ENCODE data around the gene C2CD2.

C2CD2 gene

DNA sequence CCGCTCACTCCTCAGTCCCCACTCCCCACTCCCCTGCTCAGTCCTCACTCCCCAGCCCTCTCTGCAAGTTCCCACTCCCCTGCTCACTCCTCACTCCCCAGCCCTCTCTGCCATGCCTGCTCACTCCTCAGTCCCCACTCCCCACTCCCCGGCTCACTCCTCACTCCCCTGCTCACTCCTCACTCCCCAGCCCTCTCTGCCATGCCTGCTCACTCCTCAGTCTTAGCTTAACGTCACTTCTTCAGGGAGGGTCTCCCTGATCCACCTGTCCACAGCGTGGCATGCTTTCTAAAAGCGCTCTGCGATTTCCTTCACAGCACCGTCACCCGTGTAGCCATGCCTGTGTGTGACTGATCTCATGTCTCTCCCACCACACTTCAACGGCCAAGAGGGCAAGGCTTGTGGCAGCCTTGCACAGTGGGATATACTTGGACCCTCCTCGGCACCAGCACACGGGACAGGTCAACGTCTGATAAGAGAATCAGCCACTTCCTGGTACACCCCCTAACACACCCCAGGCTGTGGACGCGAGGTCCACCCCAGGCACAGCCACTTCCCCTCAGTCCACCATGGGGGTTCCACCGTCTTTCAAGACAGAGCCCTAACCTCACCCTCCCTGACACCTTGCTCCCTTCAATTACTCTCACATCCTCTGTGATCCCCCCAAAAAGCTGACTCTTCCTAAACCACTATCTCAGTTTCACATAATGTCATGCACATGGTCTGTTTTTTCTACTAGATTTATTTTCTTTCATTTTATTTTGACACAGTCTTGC lies 88.6 kb downstream of the C2CD2 start:
- no peak overlapping the region for H3K4me3 ChIP-seq (replicated peaks; ENCODE audit: low read depth, low read length)
- TF ChIP-seq, protein P1, sequence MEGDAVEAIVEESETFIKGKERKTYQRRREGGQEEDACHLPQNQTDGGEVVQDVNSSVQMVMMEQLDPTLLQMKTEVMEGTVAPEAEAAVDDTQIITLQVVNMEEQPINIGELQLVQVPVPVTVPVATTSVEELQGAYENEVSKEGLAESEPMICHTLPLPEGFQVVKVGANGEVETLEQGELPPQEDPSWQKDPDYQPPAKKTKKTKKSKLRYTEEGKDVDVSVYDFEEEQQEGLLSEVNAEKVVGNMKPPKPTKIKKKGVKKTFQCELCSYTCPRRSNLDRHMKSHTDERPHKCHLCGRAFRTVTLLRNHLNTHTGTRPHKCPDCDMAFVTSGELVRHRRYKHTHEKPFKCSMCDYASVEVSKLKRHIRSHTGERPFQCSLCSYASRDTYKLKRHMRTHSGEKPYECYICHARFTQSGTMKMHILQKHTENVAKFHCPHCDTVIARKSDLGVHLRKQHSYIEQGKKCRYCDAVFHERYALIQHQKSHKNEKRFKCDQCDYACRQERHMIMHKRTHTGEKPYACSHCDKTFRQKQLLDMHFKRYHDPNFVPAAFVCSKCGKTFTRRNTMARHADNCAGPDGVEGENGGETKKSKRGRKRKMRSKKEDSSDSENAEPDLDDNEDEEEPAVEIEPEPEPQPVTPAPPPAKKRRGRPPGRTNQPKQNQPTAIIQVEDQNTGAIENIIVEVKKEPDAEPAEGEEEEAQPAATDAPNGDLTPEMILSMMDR (IDR thresholded peaks at IDR 0.05; ENCODE audit: low read length, missing control alignments) = no peak
- DNase-seq (ENCODE audit: low read depth) = no peak

DNA sequence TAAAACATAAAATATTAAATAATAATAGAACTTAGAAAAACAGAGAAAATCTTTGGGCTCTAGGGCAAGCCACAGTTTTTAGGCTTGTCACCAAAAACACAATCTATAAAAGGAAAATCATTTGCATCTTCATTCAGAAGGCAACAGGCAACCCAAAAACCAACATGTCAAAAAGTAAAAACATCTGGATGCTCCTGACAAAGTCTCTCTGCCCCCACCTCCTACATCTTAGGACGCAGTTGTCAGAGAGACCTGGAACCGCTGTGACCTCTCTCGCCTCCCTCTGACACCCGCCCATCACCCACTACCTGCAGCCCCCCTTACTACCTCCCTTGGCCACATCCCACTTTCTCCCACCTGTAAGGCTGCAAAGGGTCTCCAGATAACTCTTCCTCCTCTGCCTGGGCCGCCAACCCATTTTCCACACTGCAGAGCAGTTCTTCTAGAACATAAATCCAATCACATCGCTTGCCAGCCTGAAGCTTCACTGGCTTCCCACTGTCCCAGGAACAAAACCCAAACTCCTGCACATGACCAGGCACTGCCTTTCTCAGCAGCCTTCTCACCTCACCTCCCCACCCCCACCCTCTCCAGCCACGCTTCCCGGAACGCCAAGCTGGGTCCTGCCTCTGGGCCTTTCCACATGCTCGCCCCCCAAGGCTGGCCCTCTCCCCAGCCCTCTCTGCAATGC lies 89.4 kb downstream of the C2CD2 start:
- DNase-seq (ENCODE audit: low read depth) = no peak
- H3K4me3 ChIP-seq (replicated peaks; ENCODE audit: low read depth, low read length) = no peak overlapping the region
- TF ChIP-seq, protein P1 (IDR thresholded peaks at IDR 0.05; ENCODE audit: low read length, missing control alignments) = no peak

DNA sequence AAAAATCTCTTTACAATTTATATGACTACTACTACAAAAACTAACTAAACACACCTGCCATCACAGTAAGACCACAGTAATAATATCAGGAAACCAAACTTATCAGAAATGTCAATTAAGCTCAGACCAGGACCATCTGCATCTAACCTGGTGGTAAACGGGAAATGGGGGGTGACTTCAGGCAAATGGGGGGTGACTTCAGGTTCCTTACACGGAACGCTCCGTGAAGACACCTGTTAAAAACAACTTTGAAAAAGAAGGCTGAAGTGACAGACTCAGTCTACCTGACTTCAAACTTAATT lies 90.4 kb downstream of the C2CD2 start:
- TF ChIP-seq, protein P1 (IDR thresholded peaks at IDR 0.05; ENCODE audit: low read length, missing control alignments) = no peak
- no peak overlapping the region for H3K4me3 ChIP-seq (replicated peaks; ENCODE audit: low read depth, low read length)
- DNase-seq (ENCODE audit: low read depth) = no peak

DNA sequence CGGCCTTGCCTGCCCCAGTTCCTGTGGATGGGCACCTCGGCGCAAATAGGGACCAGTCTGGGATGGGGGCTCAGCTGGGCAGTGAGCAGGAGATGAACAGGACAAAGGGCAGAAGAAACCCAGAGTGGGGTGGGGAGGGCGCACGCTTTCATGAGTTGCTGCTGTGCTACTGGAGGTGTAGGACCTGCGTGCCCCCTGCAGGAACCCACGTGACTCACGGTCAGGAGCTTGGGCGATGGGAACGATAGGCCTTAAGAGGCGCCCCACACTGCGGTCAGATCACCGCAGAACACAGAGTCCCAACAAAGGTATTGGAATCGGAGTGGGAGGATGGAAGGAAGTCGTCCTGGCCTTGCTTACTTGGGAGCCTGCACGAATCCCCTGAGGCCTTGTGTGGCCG lies 91.8 kb downstream of the C2CD2 start:
- TF ChIP-seq, protein P1 (IDR thresholded peaks at IDR 0.05; ENCODE audit: low read length, missing control alignments) = no peak
- no peak for DNase-seq (ENCODE audit: low read depth)
- H3K4me3 ChIP-seq (replicated peaks; ENCODE audit: low read depth, low read length) = no peak overlapping the region

DNA sequence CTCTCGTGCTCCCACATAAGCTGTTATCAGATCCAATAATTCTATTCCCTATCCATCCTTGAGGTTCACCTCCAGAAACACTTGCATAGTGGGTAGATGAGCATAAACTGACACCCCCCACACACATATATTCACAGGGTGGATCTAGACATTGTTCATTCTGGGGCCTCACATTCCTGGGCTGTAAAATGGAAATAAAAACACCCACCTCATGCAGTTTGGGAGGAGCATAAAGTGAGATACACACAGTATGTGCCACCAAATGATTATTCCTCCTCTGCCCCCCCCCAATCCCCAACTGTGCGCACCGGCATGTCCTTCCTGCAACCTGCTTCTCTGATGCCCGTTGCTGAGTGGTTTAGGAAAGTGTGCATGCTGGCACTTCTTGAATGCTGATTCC lies 92.6 kb downstream of the C2CD2 start:
- no peak overlapping the region for H3K4me3 ChIP-seq (replicated peaks; ENCODE audit: low read depth, low read length)
- DNase-seq (ENCODE audit: low read depth) = no peak
- TF ChIP-seq, protein P1 (IDR thresholded peaks at IDR 0.05; ENCODE audit: low read length, missing control alignments) = no peak

DNA sequence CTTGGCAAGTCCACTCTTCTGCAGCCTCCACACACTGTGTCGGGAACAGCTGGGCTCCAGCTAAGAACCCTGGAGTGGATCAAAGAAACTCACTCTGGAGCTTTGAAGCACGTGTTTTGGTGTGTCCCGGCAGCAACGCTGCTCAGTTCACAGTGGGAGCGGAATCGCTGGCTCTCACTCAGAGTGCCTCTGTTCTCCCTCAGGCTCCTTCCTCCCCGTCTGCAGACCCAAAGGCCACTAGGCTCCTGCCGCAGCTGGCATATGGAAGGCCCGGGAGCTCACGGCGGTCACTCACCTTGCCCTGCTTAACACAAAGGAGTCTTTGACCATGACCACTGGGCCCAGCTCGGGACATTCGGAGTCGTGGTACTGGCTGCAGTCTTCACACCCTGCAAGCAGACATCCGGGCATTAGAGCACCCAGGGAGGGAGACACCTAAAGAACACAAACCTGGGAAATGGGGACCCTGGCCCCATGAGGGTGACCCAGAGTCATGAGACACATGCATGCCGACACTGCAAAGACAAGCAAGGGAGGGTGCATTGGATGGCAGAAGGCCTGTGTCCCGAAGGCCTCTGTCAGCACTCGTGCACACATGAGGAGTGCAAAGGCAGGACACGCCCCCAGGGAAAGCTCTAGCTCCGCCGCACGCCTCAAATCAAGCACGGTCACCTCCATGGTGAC lies 94.4 kb downstream of the C2CD2 start:
- TF ChIP-seq, protein P1 (IDR thresholded peaks at IDR 0.05; ENCODE audit: low read length, missing control alignments) = no peak

More for the DNA sequence above, 94.4 kb downstream of the C2CD2 start:
- DNase-seq (ENCODE audit: low read depth) = no peak
- no peak overlapping the region for H3K4me3 ChIP-seq (replicated peaks; ENCODE audit: low read depth, low read length)

Measured in fibroblast of pulmonary artery (primary cell).